Measurements from ENCODE around the gene SLC7A4. TPM values are rescaled to one million over a fixed set of nuclear protein-coding genes. Genes with fewer than 3 reads are reported as not detected.
"Not testable (repeated sequence)": the region's sequence is repeated elsewhere in the genome, so short reads cannot be mapped to it uniquely, and the experiment has no call there.

The SLC7A4 gene
- total RNA-seq, 2 donors from 2014 or later, result 0.13 to 0.15 TPM

DNA sequence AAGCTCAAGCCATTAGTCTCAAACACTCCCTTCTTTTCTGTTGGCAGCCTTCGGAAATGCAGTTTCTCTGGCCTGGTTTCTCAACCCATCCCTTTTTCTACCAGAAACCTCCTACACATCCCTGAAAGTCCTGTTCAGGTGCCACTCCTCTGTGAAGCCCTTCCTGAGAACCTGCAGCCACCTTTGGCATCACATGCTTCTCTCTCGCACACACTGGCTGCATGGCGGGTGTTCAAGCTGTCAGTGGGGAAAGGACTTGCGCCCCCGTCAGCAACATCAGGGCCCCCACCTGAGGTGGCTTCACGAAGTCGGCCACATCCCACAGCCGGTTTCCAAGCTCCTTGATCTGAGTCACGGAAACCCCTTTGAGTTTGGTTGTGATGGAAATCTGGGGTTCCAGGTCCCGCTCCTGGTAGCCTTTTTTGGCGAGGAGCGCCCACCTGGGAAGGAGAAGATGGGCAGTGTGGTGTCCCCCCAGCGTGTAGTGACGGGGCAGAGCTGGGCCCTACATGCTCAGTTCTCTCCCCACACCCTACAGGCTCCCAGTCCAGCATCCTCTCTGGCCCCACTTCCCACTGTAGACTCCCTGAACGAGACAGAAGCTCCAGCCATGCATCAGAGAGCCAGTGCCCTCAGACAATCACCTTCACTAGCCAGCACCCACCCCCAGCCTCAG is 11.6 kb upstream of the SLC7A4 start:
- H3K9me3 ChIP-seq (ENCODE audit: control insufficient read depth, low read length, poor library complexity, severe bottlenecking), result no peaks in the 10 kb centered on the region
- Mint-ChIP-seq H3K4me3 (peak overlapping the region; percentile 63), H3K27ac (peak overlapping the region; percentile 97), H3K36me3 (ENCODE audit: low read depth) (peaks cover 3% of the 10 kb centered on the region), H3K27me3 (peaks cover 16% of the 10 kb centered on the region), H3K4me1 (peaks cover 18% of the 10 kb centered on the region)
- ATAC-seq, result no peak
- no peak for DNase-seq

DNA sequence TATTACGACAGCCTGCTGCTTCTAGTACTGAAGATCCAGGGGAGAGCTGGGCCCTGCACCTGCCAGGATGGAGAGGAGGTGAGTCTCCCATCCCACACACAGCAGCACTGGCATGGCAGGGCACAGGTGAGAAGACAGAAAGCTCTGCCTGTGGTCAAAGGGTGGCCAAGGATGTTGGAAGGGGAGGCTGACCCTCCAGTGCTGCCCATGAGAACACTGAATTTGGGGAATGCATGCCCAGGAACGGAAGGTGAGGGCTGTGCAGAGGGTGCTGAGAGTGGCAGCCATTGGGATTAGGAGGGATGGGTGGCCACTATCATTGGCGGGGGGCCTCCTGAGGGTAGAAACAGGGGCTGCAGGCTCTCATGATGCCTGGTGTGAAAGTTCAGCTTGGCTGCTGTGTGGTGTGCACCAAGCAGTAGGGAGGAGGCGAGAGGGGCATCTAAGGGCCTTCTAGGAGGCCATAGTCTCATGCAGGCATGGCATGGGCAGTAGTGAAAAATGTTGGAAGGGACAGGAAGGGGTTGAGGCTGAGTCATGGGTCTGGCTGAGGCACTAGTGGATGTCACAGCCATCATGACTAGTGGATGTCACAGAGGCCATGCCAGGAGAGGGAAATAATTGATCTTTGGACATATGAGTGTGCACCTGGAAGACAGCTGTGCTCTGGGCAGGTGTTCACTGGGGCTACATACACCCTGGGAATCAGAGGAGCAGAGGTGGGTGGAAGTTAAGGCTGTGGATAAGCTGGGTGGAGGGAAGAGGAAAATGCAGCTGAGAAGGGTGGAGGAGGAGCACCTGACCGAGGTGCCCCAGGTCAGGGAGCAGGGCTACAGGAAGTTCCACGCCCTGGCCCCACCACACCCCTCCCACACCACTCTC is 10.9 kb upstream of the SLC7A4 start:
- peaks cover 20% of the 10 kb centered on the region for H3K27me3 Mint-ChIP-seq
- peak overlapping the region; percentile 63 for H3K4me3 Mint-ChIP-seq
- H3K4me1 Mint-ChIP-seq, result peaks cover 18% of the 10 kb centered on the region
- peak overlapping the region; percentile 97 for H3K27ac Mint-ChIP-seq
- no peaks in the 10 kb centered on the region for H3K9me3 ChIP-seq (ENCODE audit: control insufficient read depth, low read length, poor library complexity, severe bottlenecking)
- ATAC-seq (no peak), DNase-seq (no peak)
- H3K36me3 Mint-ChIP-seq (ENCODE audit: low read depth), result peaks cover 3% of the 10 kb centered on the region

DNA sequence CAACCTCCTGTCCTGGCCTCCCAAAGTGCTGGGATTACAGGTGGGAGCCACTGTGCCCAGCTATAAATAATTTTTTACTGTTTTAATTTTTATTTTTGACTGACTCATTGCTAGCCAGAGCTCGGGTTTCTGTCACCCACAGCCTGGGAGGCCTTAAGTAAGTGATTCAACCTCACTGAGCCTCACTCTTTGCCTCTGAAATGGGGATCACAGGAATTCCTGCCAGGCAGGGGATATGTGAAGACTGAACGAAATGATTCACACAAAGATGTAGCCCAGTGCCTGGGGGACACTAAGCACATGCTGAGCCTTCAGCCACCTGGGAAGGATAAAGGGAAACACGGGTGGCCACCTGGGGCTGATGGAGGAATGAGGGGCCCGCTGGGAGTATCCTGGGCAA is 9.6 kb upstream of the SLC7A4 start:
- ATAC-seq (no peak), DNase-seq (no peak)
- Mint-ChIP-seq H3K4me3 (no peak overlapping the region), H3K4me1 (peaks cover 18% of the 10 kb centered on the region), H3K27me3 (peaks cover 23% of the 10 kb centered on the region), H3K27ac (no peak overlapping the region), H3K36me3 (ENCODE audit: low read depth) (peaks cover 3% of the 10 kb centered on the region)
- no peaks in the 10 kb centered on the region for H3K9me3 ChIP-seq (ENCODE audit: control insufficient read depth, low read length, poor library complexity, severe bottlenecking)

DNA sequence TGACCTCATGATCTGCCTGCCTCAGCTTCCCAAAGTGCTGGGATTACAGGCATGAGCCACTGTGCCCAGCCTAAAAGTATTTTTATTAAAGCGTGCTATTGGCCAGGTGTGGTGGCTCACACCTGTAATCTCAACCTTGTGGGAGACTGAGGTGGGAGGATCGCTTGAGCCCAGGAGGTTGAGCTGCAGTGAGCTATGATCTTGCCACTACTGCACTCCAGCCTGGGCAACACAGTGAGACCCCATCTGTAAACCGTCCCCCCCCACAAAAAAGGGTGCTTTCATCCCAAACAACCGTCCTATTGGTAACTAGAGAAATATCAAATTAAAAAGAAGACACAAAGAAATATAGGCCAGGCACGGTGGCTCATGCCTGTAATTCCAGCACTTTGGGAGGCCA is 6.8 kb upstream of the SLC7A4 start:
- not testable (repeated sequence) for DNase-seq; H3K36me3 Mint-ChIP-seq (ENCODE audit: low read depth); H3K27ac Mint-ChIP-seq; H3K9me3 ChIP-seq (ENCODE audit: control insufficient read depth, low read length, poor library complexity, severe bottlenecking); H3K4me1 Mint-ChIP-seq; ATAC-seq; H3K4me3 Mint-ChIP-seq
- peaks cover 37% of the 10 kb centered on the region for H3K27me3 Mint-ChIP-seq

DNA sequence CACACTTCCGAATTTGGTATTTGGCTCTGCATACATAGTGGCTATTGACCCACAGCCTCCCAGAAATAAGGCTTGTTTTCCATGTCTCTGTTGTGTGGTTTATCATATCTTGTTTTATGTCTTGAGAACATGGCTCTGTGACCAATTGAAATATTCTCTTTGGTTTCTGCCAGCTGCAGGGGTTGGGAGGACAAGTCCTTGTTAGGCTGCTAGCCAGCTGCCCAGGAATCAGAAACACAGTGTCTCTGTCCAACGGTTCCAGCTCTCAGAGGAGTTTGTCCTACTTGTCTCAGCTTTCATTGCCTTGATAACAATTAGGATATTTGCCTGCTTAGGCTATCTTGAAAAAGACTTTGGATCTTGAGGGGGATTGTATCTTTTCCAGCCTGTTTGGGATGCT is 6.0 kb upstream of the SLC7A4 start:
- ATAC-seq (no peak), DNase-seq (no peak)
- H3K27me3 Mint-ChIP-seq, result peaks cover 43% of the 10 kb centered on the region
- no peak overlapping the region for H3K27ac Mint-ChIP-seq
- peaks cover 5% of the 10 kb centered on the region for H3K4me1 Mint-ChIP-seq
- peaks cover 3% of the 10 kb centered on the region for H3K36me3 Mint-ChIP-seq (ENCODE audit: low read depth)
- no peak overlapping the region for H3K4me3 Mint-ChIP-seq
- no peaks in the 10 kb centered on the region for H3K9me3 ChIP-seq (ENCODE audit: control insufficient read depth, low read length, poor library complexity, severe bottlenecking)

DNA sequence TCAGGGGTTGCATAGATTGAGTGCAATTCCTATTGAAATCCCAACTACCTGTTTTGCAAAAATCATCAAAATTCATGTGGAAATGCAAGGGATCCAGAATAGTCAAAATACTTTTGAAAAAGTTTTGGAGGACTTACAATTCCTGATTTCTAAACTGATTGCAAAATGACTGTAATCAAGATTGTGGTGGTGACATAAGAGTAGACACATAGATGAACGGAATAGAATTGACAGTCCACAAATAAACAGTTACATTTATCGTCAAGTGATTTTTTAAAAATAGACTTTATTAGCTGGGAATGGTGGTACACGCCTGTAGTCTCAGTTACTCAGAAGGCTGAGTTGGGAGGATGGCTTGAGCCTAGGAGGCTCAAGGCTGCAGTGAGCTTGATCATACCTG is 2.6 kb upstream of the SLC7A4 start:
- no peak for DNase-seq

DNA sequence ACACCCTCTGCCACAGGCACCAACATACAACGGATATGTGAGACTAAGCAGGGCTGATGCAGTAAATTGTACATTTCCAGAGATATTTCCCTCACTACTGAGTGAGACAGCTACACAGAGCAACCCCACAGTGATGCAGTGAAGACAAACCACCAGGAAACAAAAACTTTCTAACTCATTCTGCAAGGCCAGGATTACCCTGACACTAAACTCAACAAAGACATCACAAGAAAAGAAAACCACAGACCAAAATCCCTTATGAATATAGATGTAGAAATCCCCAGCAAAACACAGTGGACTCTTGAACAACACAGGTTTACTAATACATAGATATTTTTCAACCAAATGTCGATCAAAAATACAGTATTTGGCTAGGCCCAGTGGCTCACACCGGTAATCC is 1.5 kb upstream of the SLC7A4 start:
- Mint-ChIP-seq H3K4me1 (peaks cover 6% of the 10 kb centered on the region), H3K27ac (no peak overlapping the region), H3K4me3 (no peak overlapping the region), H3K36me3 (ENCODE audit: low read depth) (peaks cover 3% of the 10 kb centered on the region), H3K27me3 (peaks cover 55% of the 10 kb centered on the region)
- no peaks in the 10 kb centered on the region for H3K9me3 ChIP-seq (ENCODE audit: control insufficient read depth, low read length, poor library complexity, severe bottlenecking)
- ATAC-seq (no peak), DNase-seq (no peak)

More for the DNA sequence above, 2.6 kb upstream of the SLC7A4 start:
- ATAC-seq, result no peak
- Mint-ChIP-seq H3K36me3 (ENCODE audit: low read depth) (peaks cover 6% of the 10 kb centered on the region), H3K27ac (no peak overlapping the region), H3K4me1 (peaks cover 4% of the 10 kb centered on the region), H3K4me3 (no peak overlapping the region), H3K27me3 (peaks cover 49% of the 10 kb centered on the region)
- no peaks in the 10 kb centered on the region for H3K9me3 ChIP-seq (ENCODE audit: control insufficient read depth, low read length, poor library complexity, severe bottlenecking)

DNA sequence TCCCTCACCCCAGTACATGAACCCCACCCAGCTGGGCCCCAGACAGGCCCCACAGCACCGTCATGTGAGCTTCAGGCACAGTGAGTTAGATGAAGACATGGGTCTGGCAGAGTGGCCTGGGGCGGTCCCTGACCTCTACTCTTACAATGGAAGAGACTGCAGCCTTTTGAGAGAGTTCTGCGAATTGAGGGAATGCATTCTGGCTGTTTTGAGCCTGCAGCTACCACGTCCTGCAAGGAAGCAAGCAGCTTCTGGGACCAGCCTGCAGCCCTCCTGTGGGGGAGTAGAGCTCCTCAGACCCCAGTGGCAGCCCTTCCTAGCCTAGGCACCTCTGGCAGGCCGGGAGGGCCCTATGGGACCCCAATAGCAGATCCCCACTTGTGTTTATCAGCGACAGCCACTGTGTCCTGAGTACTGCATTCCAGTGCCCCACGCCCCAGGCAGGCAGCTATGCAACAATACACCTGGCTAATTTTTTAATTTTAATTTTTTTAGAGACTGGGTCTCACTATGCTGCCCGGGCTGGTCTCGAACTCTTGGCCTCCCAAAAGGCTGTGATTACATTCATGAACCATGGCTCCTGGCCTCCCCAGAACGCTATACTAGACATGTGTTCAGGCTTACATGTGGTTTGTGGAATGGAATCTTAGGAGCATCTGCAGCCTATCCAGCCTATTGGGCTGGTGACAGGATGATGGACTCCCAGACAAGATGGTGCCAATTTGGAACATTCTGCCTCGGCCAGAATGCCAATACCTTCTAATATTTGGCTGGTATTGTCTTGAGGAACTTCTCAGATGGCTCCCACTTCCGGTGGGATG is 717 bp upstream of the SLC7A4 start:
- no peaks in the 10 kb centered on the region for H3K9me3 ChIP-seq (ENCODE audit: control insufficient read depth, low read length, poor library complexity, severe bottlenecking)
- Mint-ChIP-seq H3K4me3 (peak overlapping the region; percentile 61), H3K27ac (no peak overlapping the region), H3K36me3 (ENCODE audit: low read depth) (peaks cover 3% of the 10 kb centered on the region), H3K27me3 (peaks cover 50% of the 10 kb centered on the region), H3K4me1 (peaks cover 6% of the 10 kb centered on the region)
- ATAC-seq (no peak), DNase-seq (no peak)

DNA sequence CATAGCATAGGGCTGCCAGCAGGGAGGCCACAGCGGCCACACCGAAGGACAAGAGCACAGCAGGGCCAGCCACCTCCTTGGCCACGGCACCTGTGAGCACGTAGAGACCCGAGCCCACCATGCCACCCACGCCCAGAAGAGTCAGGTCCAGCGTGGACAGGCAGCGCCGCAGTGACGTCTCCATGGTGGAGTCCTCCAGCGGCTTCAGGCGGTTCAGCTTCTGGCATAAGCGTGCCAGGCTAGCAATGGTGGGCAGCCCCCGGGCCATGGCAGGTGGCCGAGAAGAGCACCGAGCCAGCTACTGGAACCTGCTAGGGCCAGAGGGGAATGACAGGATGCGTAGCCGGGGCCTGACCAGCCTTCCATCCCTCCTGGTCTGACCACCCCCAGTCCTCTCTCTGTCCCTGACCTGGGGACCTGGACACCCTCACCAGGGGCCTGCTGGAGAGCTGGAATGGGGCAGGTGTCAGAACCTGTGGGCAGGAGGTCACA is 770 bp downstream of the SLC7A4 start:
- H3K27ac Mint-ChIP-seq, result no peak overlapping the region
- peaks cover 3% of the 10 kb centered on the region for H3K36me3 Mint-ChIP-seq (ENCODE audit: low read depth)
- peaks cover 48% of the 10 kb centered on the region for H3K27me3 Mint-ChIP-seq
- H3K4me1 Mint-ChIP-seq, result peaks cover 6% of the 10 kb centered on the region
- DNase-seq (no peak), ATAC-seq (no peak)
- H3K9me3 ChIP-seq (ENCODE audit: control insufficient read depth, low read length, poor library complexity, severe bottlenecking), result no peaks in the 10 kb centered on the region
- H3K4me3 Mint-ChIP-seq, result peak overlapping the region; percentile 75

DNA sequence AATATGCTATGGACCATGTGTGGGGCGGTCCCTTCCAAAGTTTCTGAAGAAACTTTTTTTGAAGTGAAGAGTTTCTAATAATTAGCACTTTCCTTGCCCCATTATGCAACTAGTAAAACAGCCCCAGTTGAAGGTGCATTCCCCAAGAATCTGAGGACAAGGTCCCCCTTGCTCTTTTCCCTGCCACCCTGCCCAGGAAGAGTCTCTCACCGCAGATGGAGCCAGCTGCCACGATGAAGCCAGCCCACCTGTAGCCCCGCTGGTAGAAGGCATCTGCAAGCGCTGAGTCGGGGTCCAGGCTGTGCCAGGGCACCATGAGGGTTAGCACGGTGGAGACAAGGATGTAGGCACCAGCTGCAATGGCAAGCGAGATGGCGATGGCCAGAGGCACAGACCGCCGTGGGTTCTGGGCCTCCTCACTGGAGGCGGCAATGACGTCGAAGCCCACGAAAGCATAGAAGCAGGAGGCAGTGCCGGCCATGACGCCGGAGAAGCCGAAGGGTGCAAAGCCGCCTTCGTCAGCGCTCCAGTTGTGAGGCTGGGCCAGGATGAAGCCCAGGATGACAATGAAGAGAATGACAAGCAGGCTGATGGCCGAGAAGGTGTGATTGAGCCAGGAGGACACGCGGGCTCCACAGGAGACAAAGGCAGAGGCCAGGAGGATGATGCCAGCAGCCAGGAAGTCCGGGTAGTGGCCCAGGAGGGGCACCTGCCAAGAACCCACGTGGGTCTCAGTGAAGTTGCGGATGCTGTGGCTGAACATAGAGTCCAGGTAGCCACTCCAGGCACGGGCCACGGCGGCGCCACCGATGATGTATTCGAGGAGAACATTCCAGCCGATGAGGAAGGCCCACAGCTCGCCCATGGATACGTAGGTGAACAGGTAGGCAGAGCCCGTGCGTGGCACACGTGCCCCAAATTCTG is 1.5 kb downstream of the SLC7A4 start:
- peaks cover 6% of the 10 kb centered on the region for H3K4me1 Mint-ChIP-seq
- peak overlapping the region; percentile 75 for H3K4me3 Mint-ChIP-seq
- H3K9me3 ChIP-seq (ENCODE audit: control insufficient read depth, low read length, poor library complexity, severe bottlenecking), result no peaks in the 10 kb centered on the region
- DNase-seq (no peak), ATAC-seq (no peak)
- H3K27ac Mint-ChIP-seq, result peak overlapping the region; percentile 68
- H3K36me3 Mint-ChIP-seq (ENCODE audit: low read depth), result peaks cover 3% of the 10 kb centered on the region
- peaks cover 44% of the 10 kb centered on the region for H3K27me3 Mint-ChIP-seq

DNA sequence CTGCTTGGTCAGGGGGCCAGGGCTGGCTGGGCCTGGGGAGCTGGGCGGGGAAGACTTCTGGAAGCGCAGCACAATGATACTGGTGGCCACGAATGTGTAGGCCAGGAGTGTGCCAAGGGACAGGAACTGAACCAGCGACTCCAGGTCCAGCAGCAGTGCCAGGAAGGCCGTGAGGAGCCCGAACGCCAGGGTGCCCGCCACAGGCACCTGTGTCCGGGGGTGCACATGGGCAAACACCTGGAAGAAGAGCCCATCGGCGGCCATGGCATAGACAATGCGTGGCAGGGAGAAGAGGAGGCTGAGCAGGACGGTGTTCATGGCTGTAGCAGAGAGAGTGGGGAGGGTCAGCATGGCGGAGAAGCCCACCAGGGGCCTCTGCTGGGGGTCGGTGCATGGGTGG is 2.3 kb downstream of the SLC7A4 start:
- Mint-ChIP-seq H3K4me3 (no peak overlapping the region), H3K27ac (peak overlapping the region; percentile 29), H3K27me3 (peaks cover 36% of the 10 kb centered on the region), H3K4me1 (peaks cover 12% of the 10 kb centered on the region), H3K36me3 (ENCODE audit: low read depth) (peaks cover 3% of the 10 kb centered on the region)
- DNase-seq (no peak), ATAC-seq (no peak)
- no peaks in the 10 kb centered on the region for H3K9me3 ChIP-seq (ENCODE audit: control insufficient read depth, low read length, poor library complexity, severe bottlenecking)

DNA sequence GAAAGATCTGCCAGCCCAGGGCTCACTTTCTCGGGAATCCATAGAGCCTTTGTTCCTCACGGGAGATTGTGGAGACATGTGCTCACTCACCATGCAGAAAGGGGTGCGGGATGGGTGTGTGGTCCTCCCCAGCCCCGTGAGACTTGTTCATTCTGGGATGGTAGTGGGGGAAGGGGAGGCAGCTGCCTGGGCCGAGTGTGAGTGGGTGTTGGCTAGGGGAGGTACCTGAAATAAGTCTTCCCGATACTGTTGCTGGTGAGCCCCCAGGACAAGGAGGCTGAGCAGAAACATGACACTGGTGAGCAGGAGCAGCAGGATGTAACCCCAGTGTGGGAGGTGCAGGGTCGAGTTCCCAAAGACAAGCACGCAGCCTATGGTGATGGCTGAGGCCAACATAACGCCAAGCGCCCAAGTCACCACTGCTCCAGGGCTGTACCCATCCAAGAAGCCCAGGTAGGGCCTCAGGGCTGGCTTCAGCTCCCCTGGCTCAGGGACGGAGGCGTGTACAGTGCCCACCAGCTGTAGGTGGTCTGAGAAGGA is 2.8 kb downstream of the SLC7A4 start:
- H3K4me3 Mint-ChIP-seq, result no peak overlapping the region
- no peaks in the 10 kb centered on the region for H3K9me3 ChIP-seq (ENCODE audit: control insufficient read depth, low read length, poor library complexity, severe bottlenecking)

More for the DNA sequence above, 2.8 kb downstream of the SLC7A4 start:
- peaks cover 3% of the 10 kb centered on the region for H3K36me3 Mint-ChIP-seq (ENCODE audit: low read depth)
- H3K4me1 Mint-ChIP-seq, result peaks cover 14% of the 10 kb centered on the region
- no peak for DNase-seq
- H3K27me3 Mint-ChIP-seq, result peaks cover 34% of the 10 kb centered on the region
- H3K27ac Mint-ChIP-seq, result peak overlapping the region; percentile 29
- ATAC-seq, result no peak

Measured in T-helper 17 cell (primary cell).